Left lung (tissue), 10 donors: ENCODE results near the gene COL6A3. TPM values are rescaled to one million over a fixed set of nuclear protein-coding genes. Genes with fewer than 3 reads are reported as not detected.

Experiments used
- ATAC-seq: fragments of 200-7000 bp; cut with Tn5 transposase; one replicate; pipeline ENCODE4 v1.9.1; 2020; ENCODE audit warnings: moderate library complexity
- DNase-seq, 4 donors: peaks; one replicate each; pipeline ENCODE4 v3.0.0-alpha.2; 2013 to 2020
- H3K27ac ChIP-seq, 2 donors: fragments of 200-600 bp; sonication (generic) in 1 of 2; one replicate each; pipeline versions ENCODE4 v1.5.0 to v1.8.0; 2020 to 2021
- H3K27me3 ChIP-seq, 2 donors: fragments of 200-600 bp; sonication (generic) in 1 of 2; one replicate each; pipeline versions ENCODE4 v1.5.0 to v1.8.0; 2020 to 2021
- H3K36me3 ChIP-seq, 2 donors: fragments of 200-600 bp; sonication (generic) in 1 of 2; one replicate each; pipeline versions ENCODE4 v1.5.0 to v1.8.0; 2020 to 2021
- H3K4me1 ChIP-seq, 2 donors: fragments of 200-600 bp; one replicate each; pipeline ENCODE4 v1.8.0; 2021
- H3K4me3 ChIP-seq, 2 donors: fragments of 200-600 bp; sonication (generic) in 1 of 2; one replicate each; pipeline versions ENCODE4 v1.5.0 to v1.8.0; 2020 to 2021; ENCODE audit warnings: mild to moderate bottlenecking in 1 of 2
- H3K9me3 ChIP-seq, 2 donors: fragments of 200-600 bp; sonication (generic) in 1 of 2; one replicate each; pipeline versions ENCODE4 v1.5.0 to v1.8.0; 2020 to 2021
- intact Hi-C, 2 donors: fragments of 100-400 bp; cut with DNase I; formaldehyde crosslinking; loops; one replicate each; pipeline versions ENCODE4 v1.11.2 to v1.14.2; 2022
- polyA plus RNA-seq, 6 donors: library from polyadenylated mRNA; unstranded; fragments of 120-200 nt; gene quantifications; one replicate each; pipeline ENCODE4 v1.2.1, GENCODE V29; 2013; ENCODE audit not compliant: insufficient read length in 6 of 6
- total RNA-seq, 2 donors: library from RNA; stranded (reverse); fragmentation: NEBNext Ultra II Directional; extraction: Animal tissue kit (Norgen Biotek cat#: 25700); gene quantifications; one replicate each; pipeline ENCODE4 v1.2.1, GENCODE V29; 2021
- TF ChIP-seq, protein P1 (sequence below), 2 donors: fragments of 200-600 bp; sonication (generic) in 1 of 2; IDR thresholded peaks; one replicate each; pipeline versions ENCODE4 v1.5.0 to v1.8.0; 2021; ENCODE audit warnings: antibody characterized with exemption in 2 of 2
- donor health status: DM: no; HTN: yes; CAD: no.
- donor health status: DM: no; HTN: no; CAD: no.

Gene COL6A3
- total and polyA plus RNA-seq, 8 donors = 598 to 868 (median 760) TPM

DNA sequence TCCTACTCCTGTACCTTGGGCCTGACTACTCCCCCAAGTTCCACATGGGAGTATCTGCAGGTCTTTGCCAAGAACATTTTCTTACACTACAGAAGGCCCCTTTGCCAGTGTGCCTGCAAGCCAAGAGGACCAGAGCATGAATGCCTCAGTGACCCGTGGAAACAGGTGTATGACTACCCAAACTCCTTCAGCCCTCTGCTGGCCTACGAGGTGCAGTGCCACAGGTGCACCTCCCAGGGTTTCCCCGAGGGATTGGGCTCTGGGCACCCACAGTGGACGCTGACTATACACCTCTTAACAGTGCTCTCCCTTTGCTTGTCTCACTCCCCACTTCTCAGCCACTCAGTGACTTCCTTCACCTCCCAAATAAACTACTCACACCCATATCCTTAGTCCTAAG, 91.4 kb downstream of the COL6A3 start:
- intact Hi-C loops = no loop called here
- no peaks in the 10 kb centered on the region for H3K36me3 ChIP-seq

DNA sequence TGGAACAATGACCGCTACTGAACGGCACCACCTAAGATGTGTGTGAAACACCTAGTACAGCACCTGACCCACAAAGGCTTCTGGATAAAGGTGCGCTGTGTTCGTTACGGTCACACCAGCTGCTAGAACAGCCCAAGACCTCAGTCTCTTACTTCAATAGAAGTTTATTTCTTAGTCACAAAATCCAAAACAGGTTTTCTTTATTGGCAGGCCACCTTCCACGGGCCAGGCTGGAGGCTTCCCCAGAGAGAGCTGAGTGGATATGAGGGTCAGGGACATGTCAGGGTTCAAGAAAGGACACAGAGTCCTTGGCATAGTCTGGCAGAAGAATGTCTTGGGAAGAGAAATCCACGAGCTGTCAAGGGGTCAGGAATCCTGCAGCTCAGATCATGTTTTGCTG, 92.2 kb downstream of the COL6A3 start:
- Histone ChIP-seq H3K4me1 (peaks cover 6 to 7% of the 10 kb centered on the region in 2 donors), H3K9me3 (no peaks in the 10 kb centered on the region), H3K27me3 (no peaks in the 10 kb centered on the region), H3K27ac (peak overlapping the region in 1 of 2 donors; percentile 70), H3K4me3 (no peak overlapping the region), H3K36me3 (no peaks in the 10 kb centered on the region)
- TF ChIP-seq, protein P1, sequence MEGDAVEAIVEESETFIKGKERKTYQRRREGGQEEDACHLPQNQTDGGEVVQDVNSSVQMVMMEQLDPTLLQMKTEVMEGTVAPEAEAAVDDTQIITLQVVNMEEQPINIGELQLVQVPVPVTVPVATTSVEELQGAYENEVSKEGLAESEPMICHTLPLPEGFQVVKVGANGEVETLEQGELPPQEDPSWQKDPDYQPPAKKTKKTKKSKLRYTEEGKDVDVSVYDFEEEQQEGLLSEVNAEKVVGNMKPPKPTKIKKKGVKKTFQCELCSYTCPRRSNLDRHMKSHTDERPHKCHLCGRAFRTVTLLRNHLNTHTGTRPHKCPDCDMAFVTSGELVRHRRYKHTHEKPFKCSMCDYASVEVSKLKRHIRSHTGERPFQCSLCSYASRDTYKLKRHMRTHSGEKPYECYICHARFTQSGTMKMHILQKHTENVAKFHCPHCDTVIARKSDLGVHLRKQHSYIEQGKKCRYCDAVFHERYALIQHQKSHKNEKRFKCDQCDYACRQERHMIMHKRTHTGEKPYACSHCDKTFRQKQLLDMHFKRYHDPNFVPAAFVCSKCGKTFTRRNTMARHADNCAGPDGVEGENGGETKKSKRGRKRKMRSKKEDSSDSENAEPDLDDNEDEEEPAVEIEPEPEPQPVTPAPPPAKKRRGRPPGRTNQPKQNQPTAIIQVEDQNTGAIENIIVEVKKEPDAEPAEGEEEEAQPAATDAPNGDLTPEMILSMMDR (IDR thresholded peaks at IDR 0.05) = no peak
- no peak for DNase-seq
- ATAC-seq = no peak
- intact Hi-C loops = no loop called here

More for the DNA sequence above, 91.4 kb downstream of the COL6A3 start:
- DNase-seq (no peak), ATAC-seq (peak; percentile 86)
- TF ChIP-seq, protein P1 (IDR thresholded peaks at IDR 0.05) = peak; percentile 22 to 53
- Histone ChIP-seq H3K4me1 (peaks cover 6 to 7% of the 10 kb centered on the region in 2 donors), H3K9me3 (no peaks in the 10 kb centered on the region), H3K27ac (peak overlapping the region in 1 of 2 donors; percentile 70), H3K4me3 (no peak overlapping the region), H3K27me3 (no peaks in the 10 kb centered on the region)

DNA sequence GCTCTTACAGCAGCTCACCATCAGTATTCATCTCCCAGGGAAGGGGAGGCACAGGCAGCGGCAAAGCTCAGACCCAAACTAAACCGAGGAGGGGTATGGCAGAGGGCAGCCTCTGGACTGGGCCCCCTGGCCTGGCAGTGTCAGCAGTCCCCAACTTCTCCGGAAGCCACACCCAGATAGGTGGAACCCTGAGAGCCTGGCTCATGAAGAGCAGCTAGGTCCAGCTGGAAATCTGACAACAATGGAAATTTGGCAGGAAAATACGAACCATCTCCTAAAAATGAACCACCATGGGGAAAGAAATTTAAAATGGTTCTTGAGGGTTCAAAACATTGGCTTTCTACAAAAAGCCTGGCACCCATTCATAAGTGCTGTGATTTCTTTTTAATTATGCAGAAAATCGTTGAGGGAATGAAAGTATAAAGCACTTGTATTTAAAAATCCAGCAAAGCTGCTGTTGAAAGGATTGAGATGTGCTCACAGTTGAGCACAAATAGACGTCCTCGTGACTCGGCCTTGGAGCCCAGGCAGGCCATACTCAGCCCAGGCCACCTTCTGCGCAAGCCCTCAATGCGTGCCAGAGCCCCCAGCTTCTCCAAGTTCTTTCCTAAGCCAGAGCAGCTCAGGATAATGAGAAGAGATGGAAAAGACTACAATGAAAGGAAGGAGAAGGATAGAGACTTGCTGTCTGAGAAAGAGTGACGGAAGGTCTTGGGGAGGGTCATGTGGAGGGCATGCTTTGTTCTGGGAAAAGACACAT, 93.0 kb downstream of the COL6A3 start:
- TF ChIP-seq, protein P1 (IDR thresholded peaks at IDR 0.05) = no peak
- ATAC-seq = peak; percentile 30
- peaks cover 6 to 7% of the 10 kb centered on the region in 2 donors for H3K4me1 ChIP-seq
- H3K4me3 ChIP-seq = no peak overlapping the region
- DNase-seq = peak in 1 of 4 donors; percentile 52
- no peaks in the 10 kb centered on the region for H3K36me3 ChIP-seq
- no peaks in the 10 kb centered on the region for H3K9me3 ChIP-seq
- peaks cover 0 to 2% of the 10 kb centered on the region in 2 donors for H3K27me3 ChIP-seq
- intact Hi-C loops = no loop called here
- peak overlapping the region in 1 of 2 donors; percentile 70 for H3K27ac ChIP-seq

DNA sequence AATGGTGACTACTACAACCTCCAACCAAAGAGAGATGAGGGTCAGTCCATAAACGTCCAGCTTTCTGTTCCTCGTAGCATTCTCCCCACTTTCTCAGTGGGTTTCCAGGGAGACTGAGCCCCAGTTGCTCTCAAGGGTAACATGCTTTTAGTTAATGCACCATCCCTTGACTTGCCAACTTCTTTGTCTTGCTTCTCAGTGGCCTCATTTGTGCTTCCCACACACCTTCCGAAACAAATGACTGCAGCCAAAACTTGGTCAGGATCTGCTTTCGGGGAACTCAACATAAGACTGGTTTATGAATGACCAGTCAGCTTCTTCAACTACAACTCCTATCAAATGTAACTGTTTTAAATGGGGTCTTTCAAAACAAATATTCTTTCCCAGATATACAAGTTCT, 94.1 kb downstream of the COL6A3 start:
- Histone ChIP-seq H3K36me3 (no peaks in the 10 kb centered on the region), H3K27me3 (peaks cover 0 to 12% of the 10 kb centered on the region in 2 donors), H3K4me3 (no peak overlapping the region), H3K9me3 (no peaks in the 10 kb centered on the region), H3K4me1 (peaks cover 3 to 15% of the 10 kb centered on the region in 2 donors), H3K27ac (no peak overlapping the region)
- intact Hi-C loops = no loop called here
- TF ChIP-seq, protein P1 (IDR thresholded peaks at IDR 0.05) = no peak
- no peak for DNase-seq
- ATAC-seq = no peak

DNA sequence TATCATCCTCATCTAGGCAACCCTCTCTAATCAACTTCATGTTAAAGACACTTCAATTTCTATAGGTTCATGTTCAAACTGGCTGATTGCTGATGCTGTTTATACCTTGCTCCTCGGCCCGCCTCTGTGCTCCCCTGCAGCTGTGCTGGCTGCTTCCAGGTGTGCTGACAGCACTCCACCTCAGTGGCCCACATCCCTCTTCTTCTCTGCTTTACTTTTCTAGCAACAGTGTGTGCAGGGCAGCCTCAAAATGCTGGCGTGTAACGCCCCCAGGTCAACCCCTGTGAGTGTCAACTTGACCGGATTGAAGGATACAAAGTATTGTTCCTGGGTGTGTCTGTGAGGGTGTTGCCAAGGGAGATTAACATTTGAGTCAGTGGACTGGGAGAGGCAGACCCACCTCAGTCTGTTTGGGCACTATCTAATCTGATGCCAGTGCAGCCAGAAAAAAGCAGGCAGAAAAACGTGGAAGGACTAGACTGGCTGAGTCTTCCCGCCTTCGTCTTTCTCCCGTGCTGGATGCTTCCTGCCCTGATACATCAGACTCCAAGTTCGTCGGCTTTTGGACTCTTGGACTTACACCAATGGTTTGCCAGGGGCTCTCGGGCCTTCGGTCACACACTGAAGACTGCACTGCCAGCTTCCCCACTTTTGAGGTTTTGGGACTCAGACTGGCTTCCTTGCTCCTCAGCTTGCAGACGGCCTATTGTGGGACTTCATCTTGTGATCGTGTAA, 94.7 kb downstream of the COL6A3 start:
- peaks cover 0 to 16% of the 10 kb centered on the region in 2 donors for H3K27me3 ChIP-seq
- no peaks in the 10 kb centered on the region for H3K36me3 ChIP-seq
- TF ChIP-seq, protein P1 (IDR thresholded peaks at IDR 0.05) = no peak
- H3K4me1 ChIP-seq = peaks cover 0 to 18% of the 10 kb centered on the region in 2 donors
- no peak for ATAC-seq
- no peak overlapping the region for H3K27ac ChIP-seq
- H3K4me3 ChIP-seq = no peak overlapping the region
- no peak for DNase-seq
- H3K9me3 ChIP-seq = no peaks in the 10 kb centered on the region
- intact Hi-C loops = no loop called here
